Right ventricle myocardium superior (tissue), 1 donor: ENCODE measurements around the gene CTNNA2. TPM values are rescaled to one million over a fixed set of nuclear protein-coding genes. Genes with fewer than 3 reads are reported as not detected.
A peak's percentile ranks its signal among the peaks of the same experiment; 100 is the strongest.
"Not testable (repeated sequence)": the region's sequence is repeated elsewhere in the genome, so short reads cannot be mapped to it uniquely, and the experiment has no call there.

Experiments
- ATAC-seq: fragments of 200-7000 bp; cut with Tn5 transposase; one replicate; pipeline ENCODE4 v1.9.1; 2020; ENCODE audit warnings: mild to moderate bottlenecking; ENCODE audit not compliant: poor library complexity
- DNase-seq: peaks from one replicate; pipeline ENCODE4 v3.0.0-alpha.2; 2020
- intact Hi-C: fragments of 100-400 bp; cut with DNase I; formaldehyde crosslinking; loops from one replicate; pipeline ENCODE4 v1.11.2; 2022
- total RNA-seq: library from RNA; stranded (reverse); fragmentation: NEBNext Ultra II Directional; extraction: Animal tissue kit (Norgen Biotek cat#: 25700); gene quantifications from one replicate; pipeline ENCODE4 v1.2.1, GENCODE V29; 2021
- donor health status: DM: no; HTN: yes; CAD: no; lungs with severe emphysema.

Gene CTNNA2
- total RNA-seq, 1 donor from 2014 or later: not detected

- intact Hi-C loops: no loop called here
- ATAC-seq (no peak), DNase-seq (no peak)
Measured at GRCh38 chr2:80028584-80028983, 515.7 kb downstream of the CTNNA2 start.

DNA sequence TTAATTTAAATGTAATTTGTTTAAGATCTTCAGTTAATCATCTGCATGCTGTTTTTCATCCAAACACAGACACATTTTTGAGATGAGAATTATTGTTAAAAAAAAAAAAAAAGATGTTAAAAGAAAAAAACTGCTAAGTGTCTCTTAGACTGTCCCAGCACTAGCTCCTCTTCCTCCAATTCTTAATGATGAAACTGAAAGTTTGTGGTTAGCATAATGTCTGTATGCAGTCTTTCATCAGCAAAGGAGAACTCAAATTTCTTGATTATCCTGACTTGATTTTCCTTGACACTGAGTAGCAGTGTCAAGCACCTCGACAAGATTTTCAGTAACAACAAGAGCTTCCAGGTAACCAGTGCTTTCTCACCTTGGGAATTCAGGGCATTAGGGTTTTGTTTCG is 517.3 kb downstream of the CTNNA2 start:
- DNase-seq (no peak), ATAC-seq (no peak)
- intact Hi-C loops: no loop called here

DNA sequence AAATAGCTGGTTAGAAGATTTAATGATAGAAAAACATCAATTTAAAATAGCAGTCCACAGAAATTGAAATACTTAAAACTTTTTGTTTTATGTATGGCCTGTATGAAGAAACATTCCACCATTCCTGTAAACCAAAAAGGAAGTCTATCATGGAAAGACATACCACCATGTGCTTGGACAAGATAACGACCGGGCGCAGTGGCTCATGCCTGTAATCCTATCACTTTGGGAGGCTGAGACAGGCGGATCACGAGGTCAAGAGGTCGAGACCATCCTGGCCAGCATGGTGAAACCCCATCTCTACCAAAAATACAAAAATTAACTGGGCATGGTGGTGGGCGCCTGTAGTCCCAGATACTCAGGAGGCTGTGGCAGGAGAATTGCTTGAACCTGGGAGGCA is 519.8 kb downstream of the CTNNA2 start:
- DNase-seq, ATAC-seq, intact Hi-C loops: not testable (repeated sequence)

GRCh38 chr2:80035749-80036285 is 523.0 kb downstream of the CTNNA2 start:
- no peak for DNase-seq
- no peak for ATAC-seq
- intact Hi-C loops: no loop called here

DNA sequence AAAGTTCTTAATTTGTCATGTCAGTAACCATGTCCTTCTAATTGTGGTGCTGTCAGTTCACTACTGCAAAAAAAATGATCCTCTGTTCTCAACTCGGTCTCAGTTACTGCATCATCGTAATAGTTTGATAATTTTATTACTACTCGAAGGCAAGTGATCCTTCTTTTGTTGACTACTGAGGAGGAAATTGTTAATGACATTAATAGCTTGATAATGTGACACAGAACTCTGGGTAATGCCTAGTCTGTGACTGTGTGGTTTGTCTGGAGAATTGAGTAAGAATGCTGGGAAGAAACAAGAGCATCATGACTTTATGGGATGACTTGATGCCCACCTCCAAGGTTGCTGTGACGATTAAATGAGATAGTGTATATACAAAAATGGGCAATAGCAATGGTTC is 524.5 kb downstream of the CTNNA2 start:
- no peak for ATAC-seq
- DNase-seq: no peak
- intact Hi-C loops: no loop called here

- intact Hi-C loops: no loop called here
- ATAC-seq (no peak), DNase-seq (no peak)
Measured at GRCh38 chr2:80040226-80040625, 527.4 kb downstream of the CTNNA2 start.

DNA sequence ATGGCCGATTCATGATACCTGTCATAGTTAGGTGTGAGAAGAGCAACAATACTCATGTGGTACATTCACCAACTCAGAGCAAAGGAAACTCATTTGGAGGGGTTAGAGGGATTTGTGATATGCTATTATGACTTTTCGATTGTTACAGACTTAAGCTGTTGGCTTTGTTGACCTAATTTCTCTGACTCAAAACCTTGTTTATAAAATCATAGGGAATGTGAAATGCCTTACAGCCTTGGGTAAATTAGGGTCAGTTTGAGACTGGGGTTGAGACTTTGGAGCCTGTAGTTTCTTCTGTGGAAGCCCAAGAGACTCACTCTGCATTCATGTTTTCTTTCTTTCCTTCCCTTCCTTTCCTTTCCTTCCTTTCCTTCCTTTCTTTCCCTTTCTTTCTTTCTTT is 529.8 kb downstream of the CTNNA2 start:
- no peak for ATAC-seq
- no peak for DNase-seq
- intact Hi-C loops: no loop called here

DNA sequence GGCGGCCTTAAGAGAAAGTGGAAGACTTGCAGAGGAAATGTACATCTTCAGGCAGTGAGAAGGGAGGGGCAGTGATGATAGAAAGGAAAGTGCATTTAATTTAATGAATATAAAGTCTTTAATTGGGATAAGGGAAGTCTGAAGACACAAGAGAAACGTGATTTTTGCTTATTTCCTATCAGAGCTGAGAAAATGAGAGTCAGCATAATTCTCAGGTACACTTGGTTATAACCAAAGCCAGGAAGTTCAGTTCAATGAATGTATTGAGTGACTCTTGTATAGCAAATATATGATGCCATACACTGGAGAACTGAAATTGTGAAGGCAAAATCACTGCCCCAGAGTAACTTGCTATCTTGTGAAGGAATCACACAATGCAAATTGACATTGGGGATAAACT is 535.4 kb downstream of the CTNNA2 start:
- ATAC-seq: no peak
- no peak for DNase-seq
- intact Hi-C loops: no loop called here

DNA sequence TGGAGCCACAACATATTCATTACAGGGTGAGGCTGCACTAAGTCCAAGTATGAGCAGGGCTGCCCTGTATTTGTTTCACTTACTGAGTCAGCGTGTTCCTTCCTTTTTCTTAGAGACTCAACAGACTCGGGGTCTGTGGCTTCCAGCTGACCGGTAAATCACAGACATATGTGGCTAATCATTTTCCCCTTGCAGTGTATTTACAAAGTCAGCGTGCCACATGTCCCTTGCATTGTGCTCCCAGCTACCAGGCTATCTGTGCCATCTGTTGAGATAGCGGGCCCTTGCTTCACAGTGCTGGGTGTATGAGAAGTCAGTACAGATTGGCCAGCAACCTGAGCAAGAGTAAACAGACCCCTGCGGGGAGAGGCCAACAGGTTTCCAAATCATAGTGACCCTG is 537.4 kb downstream of the CTNNA2 start:
- ATAC-seq (no peak), DNase-seq (no peak)
- intact Hi-C loops: no loop called here

GRCh38 chr2:80053522-80054345 is 540.9 kb downstream of the CTNNA2 start:
- ATAC-seq (no peak), DNase-seq (no peak)
- intact Hi-C loops: no loop called here

DNA sequence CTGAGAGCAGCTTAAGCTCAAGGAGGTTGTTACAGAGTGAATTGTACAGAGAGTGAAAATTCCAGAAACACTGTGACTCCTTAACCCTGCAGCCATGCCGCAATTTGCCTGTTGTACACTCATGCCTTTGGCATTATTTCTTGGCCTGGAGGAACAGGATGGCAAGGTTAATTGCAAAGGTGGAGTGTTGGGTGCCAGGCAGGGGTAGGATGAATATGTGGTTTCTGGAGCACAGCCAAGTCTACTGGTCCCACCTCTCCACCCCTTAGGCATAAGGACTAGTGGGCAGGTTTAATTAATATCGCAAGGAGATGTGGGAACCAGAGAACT is 541.5 kb downstream of the CTNNA2 start:
- DNase-seq (no peak), ATAC-seq (no peak)
- intact Hi-C loops: no loop called here

DNA sequence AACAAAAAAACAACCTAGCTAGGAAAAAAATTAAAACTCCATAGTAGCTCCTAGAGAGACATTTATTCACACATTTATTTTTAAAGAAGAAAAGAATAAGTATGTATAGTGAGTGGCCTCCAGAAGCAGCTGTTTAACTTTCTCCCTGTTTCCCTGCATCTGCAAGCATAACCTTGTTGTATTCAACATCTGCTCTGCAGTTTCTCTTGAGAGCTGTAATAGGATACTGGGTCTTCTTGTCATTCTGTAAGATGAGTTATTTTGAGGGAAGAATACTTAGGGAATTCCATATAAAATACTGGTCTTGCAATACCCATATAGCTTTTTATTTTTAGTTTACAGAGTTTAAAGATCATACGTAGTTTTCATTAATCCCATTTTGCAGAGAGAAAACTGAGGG is 545.1 kb downstream of the CTNNA2 start:
- no peak for DNase-seq
- ATAC-seq: no peak
- intact Hi-C loops: no loop called here

DNA sequence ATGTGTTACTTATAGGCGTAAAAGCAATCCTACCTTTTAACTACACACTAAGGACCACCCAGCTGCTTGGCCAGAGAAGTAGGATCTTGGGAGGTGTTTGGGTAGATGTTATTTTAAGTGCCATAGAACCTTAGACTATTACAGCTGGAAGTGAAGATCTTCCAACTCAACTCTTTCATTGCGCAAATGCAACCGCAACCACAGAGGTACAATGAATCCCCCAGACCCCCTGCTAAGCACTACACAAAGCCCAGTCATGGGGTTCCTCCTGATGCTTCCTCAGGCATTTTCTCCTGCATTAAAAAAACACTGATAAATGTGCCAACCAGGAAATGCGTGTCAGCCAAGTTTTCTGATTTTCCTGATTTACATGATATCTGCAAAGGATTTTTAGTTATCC is 545.7 kb downstream of the CTNNA2 start:
- ATAC-seq (no peak), DNase-seq (no peak)
- intact Hi-C loops: no loop called here

- intact Hi-C loops: no loop called here
- ATAC-seq (no peak), DNase-seq (no peak)
Measured at GRCh38 chr2:80059447-80059846, 546.6 kb downstream of the CTNNA2 start.

GRCh38 chr2:80061881-80062280 is 549.0 kb downstream of the CTNNA2 start:
- ATAC-seq: no peak
- intact Hi-C loops: no loop called here
- no peak for DNase-seq

- DNase-seq: no peak
- ATAC-seq: no peak
- intact Hi-C loops: no loop called here
Measured at GRCh38 chr2:80062298-80062697, 549.4 kb downstream of the CTNNA2 start.

DNA sequence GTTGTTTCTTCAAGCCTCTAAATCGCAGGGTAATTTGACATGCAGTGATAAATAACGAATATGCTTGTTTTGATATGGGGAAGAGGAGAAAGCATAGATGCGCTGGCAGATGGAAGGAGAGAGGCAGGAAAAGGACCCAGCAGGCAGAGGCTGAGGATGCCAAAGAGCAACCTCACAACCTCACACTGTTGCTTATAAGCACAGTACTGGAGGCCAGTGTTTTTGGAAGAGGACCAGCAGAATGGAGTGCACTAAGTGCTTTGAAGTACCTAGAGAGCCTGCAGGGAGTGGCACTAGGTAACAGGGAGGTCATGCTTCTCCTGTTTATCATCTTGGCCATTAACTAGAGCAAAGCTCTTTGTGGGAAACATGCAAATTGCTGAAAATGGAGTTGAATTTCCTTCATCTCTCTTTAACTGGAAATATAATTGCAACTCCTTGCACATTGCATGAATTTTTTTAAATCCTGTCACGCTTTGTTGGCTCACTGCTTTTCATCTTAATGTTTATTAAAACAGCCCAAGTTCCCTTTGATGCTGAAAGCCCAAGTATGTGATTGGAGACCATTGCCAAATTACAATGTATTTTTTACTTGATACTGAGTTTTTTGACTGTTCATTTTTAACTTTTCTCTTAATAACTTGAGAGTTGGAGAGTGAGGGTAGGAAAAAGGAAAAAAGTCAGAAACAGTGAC is 555.3 kb downstream of the CTNNA2 start:
- intact Hi-C loops: no loop called here
- no peak for DNase-seq
- peak; percentile 85 for ATAC-seq

DNA sequence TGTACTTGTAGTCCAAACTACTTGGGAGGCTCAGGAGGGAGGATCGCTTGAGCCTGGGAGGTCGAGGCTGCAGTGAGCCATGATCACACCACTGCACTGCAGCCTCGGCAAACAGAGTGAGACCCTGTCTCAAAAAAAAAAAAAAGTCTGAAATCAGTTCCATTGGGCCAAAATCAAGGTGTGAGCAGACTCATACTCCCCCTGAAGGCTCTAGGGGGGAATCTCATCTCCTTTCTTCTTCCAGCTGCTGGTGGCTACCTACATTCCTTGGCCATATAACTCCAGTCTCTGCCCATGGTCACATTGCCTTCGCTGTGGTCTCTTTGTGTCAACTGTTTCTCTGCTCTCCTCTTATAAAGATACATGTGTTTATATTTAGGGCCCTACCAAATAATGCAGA is 557.7 kb downstream of the CTNNA2 start:
- ATAC-seq (no peak), DNase-seq (no peak)
- intact Hi-C loops: loop anchor here (5.0 to 10.0 kb wide), 2 partner anchors 254 to 427 kb away; no protein-coding TSS in a partner anchor

GRCh38 chr2:80071941-80072340 is 559.1 kb downstream of the CTNNA2 start:
- ATAC-seq: no peak
- intact Hi-C loops: loop anchor here (5.0 to 10.0 kb wide), 2 partner anchors 253 to 425 kb away; no protein-coding TSS in a partner anchor
- no peak for DNase-seq

DNA sequence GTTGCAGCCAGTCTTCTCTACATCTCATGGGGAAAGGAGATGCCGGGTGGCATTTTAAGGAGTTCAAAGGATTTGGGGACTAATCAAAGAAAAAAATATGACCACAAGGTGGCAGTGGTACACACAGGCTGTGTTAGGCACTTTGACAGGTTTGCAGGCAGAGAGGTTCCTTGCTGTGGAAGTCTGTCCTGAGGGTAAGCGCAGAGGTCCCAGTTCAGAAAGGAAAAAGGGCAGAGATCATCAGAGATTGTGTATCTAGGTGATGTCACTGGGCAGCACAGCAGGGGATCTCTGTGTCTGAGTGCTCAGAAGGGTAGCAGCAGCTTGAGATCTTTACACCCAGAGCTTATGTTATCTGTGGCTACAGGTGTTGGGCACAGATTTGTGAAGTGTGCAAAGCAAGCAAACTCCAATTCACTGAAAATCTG is 560.3 kb downstream of the CTNNA2 start:
- DNase-seq (no peak), ATAC-seq (peak; percentile 73)
- intact Hi-C loops: loop anchor here (5.0 to 10.0 kb wide), 2 partner anchors 252 to 424 kb away; no protein-coding TSS in a partner anchor
